Nephron (organoid): ENCODE results near the gene TAAR1.

ENCODE experiments used
- H3K27ac Mint-ChIP-seq, 3 experiments: 2 replicates each; pipeline ENCODE4 v1.8.0; 2020; ENCODE audit warnings: mixed read lengths in 3 of 3, mild to moderate bottlenecking in 2 of 3, moderate library complexity in 1 of 3
- H3K27me3 Mint-ChIP-seq: 2 replicates; pipeline ENCODE4 v1.8.0; 2021; ENCODE audit warnings: low read depth, mild to moderate bottlenecking, moderate library complexity, mixed read lengths
- H3K36me3 Mint-ChIP-seq: 2 replicates; pipeline ENCODE4 v1.8.0; 2020; ENCODE audit warnings: low read depth, mixed read lengths
- H3K4me1 Mint-ChIP-seq: 2 replicates; pipeline ENCODE4 v1.8.0; 2020; ENCODE audit warnings: mixed read lengths
- H3K4me3 Mint-ChIP-seq, 3 experiments: 2 replicates each; pipeline ENCODE4 v1.8.0; 2020; ENCODE audit warnings: mild to moderate bottlenecking in 3 of 3, mixed read lengths in 3 of 3, moderate library complexity in 2 of 3
- H3K9me3 Mint-ChIP-seq: 2 replicates; pipeline ENCODE4 v1.8.0; 2020; ENCODE audit warnings: mixed read lengths
- CTCF ChIP-seq, 3 experiments: fragments of 200-600 bp; sonication (generic); IDR thresholded peaks; one replicate each; pipeline ENCODE4 v1.5.0; 2021; ENCODE audit warnings: antibody characterized with exemption in 3 of 3; ENCODE audit not compliant: unreplicated experiment in 3 of 3

TAAR1 gene

GRCh38 chr6:132671295-132671694 is 12.3 kb upstream of the TAAR1 start:
- Mint-ChIP-seq H3K36me3 (no peaks in the 10 kb centered on the region), H3K27ac (no peak overlapping the region), H3K9me3 (no peaks in the 10 kb centered on the region), H3K4me3 (no peak overlapping the region), H3K27me3 (no peaks in the 10 kb centered on the region), H3K4me1 (no peaks in the 10 kb centered on the region)
- TF ChIP-seq CTCF (IDR thresholded peaks at IDR 0.05; ENCODE audit: unreplicated experiment in 3 of 3): no peak

GRCh38 chr6:132669690-132670291 is 10.8 kb upstream of the TAAR1 start:
- Mint-ChIP-seq H3K27ac (no peak overlapping the region), H3K9me3 (no peaks in the 10 kb centered on the region), H3K27me3 (no peaks in the 10 kb centered on the region), H3K36me3 (no peaks in the 10 kb centered on the region), H3K4me3 (no peak overlapping the region), H3K4me1 (no peaks in the 10 kb centered on the region)
- peak; percentile 44 to 63 (median 55) for TF ChIP-seq CTCF (IDR thresholded peaks at IDR 0.05; ENCODE audit: unreplicated experiment in 3 of 3)

- no peak for TF ChIP-seq CTCF (IDR thresholded peaks at IDR 0.05; ENCODE audit: unreplicated experiment in 3 of 3)
- no peak overlapping the region for H3K4me3 Mint-ChIP-seq
- no peak overlapping the region for H3K27ac Mint-ChIP-seq
- no peaks in the 10 kb centered on the region for H3K36me3 Mint-ChIP-seq
- no peaks in the 10 kb centered on the region for H3K9me3 Mint-ChIP-seq
- H3K4me1 Mint-ChIP-seq: no peaks in the 10 kb centered on the region
- H3K27me3 Mint-ChIP-seq: no peaks in the 10 kb centered on the region
These were observed 7.1 kb upstream of the TAAR1 start for GRCh38 chr6:132666118-132666517.

GRCh38 chr6:132664309-132665034 is 5.5 kb upstream of the TAAR1 start:
- Mint-ChIP-seq H3K4me3 (no peak overlapping the region), H3K36me3 (no peaks in the 10 kb centered on the region), H3K9me3 (no peaks in the 10 kb centered on the region), H3K4me1 (no peaks in the 10 kb centered on the region), H3K27ac (no peak overlapping the region), H3K27me3 (no peaks in the 10 kb centered on the region)
- TF ChIP-seq CTCF (IDR thresholded peaks at IDR 0.05; ENCODE audit: unreplicated experiment in 3 of 3): no peak

- Mint-ChIP-seq H3K4me3 (no peak overlapping the region), H3K36me3 (no peaks in the 10 kb centered on the region), H3K27ac (no peak overlapping the region), H3K9me3 (no peaks in the 10 kb centered on the region), H3K27me3 (peaks cover 4% of the 10 kb centered on the region), H3K4me1 (no peaks in the 10 kb centered on the region)
- no peak for TF ChIP-seq CTCF (IDR thresholded peaks at IDR 0.05; ENCODE audit: unreplicated experiment in 3 of 3)
These were observed 4.7 kb upstream of the TAAR1 start for GRCh38 chr6:132663661-132664060.

GRCh38 chr6:132661906-132662305 is 2.9 kb upstream of the TAAR1 start:
- H3K4me1 Mint-ChIP-seq: no peaks in the 10 kb centered on the region
- no peaks in the 10 kb centered on the region for H3K36me3 Mint-ChIP-seq
- H3K27me3 Mint-ChIP-seq: peaks cover 4% of the 10 kb centered on the region
- no peak for TF ChIP-seq CTCF (IDR thresholded peaks at IDR 0.05; ENCODE audit: unreplicated experiment in 3 of 3)
- no peak overlapping the region for H3K27ac Mint-ChIP-seq
- H3K4me3 Mint-ChIP-seq: no peak overlapping the region
- H3K9me3 Mint-ChIP-seq: no peaks in the 10 kb centered on the region
